ENCODE data around the gene SRMS.

Gene SRMS

DNA sequence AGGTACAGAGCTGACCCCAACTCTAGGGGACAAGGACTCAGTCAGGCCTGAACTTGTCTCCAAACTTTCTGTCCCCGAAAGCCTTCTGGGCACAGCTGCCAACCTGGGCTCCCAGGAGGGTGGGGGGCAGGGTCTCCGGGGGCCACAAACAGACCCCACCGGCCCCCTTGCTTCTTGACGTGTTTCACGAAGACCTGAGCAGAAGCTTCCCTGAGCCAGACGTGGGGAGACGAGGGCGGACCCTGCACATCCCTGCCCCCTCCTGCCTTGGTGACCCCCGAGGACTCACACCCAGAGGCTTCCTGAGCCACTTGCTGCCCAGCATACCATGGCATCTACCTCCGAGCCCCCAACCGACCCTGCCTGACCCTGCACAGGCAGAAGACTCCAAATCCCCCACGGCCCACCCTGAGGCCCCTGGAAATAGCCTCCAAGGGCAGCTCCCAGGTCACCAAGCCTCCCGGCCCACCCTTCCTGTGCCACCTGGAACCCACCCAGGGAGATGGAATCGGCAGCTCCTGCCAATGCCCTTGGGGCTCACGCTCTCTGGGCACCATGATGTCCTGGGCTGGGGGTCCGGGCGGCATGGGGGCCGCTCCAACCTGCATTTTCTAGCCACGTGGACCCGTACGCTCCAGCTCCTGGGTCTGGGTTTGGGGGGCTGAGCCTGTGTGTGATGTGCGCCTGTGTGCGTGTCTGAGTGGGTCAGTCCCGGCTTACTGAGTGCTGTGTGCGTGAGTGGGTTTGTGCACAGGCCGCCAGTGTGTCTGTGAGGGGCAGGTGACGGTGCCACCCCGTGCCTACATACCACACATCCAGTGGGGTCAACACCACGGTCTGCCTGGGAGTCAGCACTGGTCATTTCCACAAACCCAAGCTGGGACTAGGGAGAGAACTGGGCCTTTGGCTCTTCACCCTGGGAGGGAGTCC, 7.8 kb downstream of the SRMS start:
- no peak for DNase-seq (ENCODE audit: low read depth in 1 of 2, low spot score in 1 of 2)

DNA sequence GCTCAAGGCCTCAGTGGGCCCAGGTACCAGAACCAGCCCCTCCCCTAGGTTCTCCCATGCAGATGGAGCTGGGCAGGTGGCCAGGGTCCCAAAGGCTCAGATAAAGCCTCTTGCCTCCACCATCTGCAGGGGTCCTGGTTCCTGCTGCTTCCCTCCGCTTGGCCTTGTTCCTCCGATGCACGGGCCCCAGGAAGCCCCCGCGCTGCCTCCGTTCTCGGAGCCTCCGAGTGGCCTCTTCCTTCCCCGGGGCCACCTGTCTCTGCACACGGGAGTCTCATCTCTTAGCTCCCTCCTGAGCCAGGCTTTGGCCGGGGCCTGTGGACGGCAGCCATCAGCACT, 8.5 kb downstream of the SRMS start:
- no peak for DNase-seq (ENCODE audit: low read depth in 1 of 2, low spot score in 1 of 2)

DNA sequence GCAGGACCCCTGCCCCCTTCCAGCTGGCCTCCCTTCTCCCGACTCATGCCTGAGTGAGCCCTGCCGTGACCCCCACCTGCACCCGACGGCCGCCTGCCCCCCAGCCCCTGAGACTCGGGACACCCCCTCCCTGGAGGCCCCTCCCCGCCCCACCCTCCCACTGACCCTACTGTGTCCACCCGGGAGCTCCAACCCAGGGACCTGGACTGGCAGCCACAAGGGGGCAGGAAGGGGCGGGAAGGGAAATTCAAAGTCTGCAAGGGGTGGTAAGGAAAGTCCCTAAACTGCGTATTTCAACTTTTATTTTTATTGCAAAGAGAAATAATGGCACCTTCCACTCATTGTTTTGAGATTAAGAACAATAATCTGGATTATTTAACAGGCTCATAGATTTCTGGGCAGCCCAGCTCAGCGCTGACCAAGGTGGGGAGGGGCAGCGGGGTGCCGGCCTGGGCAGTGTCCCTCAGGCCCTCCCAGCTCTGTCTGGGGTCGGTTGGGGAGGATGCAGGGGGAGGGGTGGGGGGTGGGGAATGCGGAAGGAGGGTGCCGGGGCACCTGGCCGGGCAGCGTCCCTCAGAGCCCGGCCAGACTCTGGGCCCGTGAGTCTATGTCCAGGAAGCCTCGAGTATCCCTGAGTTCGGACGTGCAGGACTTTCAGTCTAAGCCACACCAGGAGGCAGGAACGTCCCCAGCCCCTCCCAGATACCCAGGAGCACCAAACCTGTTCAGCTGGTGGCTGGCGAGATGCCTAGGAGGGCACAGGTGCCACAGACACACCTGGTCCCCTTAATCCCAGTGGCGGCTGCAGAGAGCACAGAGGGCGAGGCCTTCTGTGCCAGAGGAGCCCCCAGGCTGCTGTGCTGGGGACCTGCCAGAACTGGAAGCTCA, 9.1 kb downstream of the SRMS start:
- DNase-seq (ENCODE audit: low read depth in 1 of 2, low spot score in 1 of 2), result no peak

DNA sequence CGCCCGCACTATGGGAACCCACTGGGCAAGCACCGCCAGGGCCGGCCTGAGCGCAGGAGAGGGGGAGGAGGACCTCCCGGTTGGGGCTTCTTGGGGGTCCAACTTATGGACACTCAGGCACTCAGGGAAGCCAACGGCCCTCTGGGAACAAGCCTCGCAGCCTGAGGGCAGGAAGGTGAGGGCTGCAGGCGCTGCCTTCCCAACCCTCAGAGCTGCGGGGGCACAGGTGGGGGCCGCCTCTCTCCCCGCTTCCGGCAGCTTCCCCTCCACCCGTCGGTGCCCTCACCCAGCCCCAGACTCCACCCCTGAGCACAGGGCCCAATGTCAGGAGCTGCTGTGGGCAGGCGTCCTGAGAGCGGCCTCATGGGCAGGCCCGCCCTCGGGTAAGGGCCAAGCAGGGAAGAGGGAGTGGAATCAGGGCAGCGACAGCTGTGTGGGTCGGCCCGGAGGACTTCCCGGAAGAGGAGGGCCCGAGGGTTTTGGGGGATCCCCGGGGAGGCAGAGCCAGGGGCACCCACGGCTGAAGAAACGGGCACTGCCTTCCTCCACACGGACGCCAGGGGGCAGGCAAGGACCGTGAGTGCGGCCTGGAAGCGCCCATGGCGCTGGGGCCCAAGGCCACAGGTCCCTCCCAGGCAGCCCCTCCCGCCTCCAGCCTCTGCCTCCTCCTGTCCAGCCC, 9.9 kb downstream of the SRMS start:
- peak; percentile 90 to 92 for DNase-seq (ENCODE audit: low read depth in 1 of 2, low spot score in 1 of 2)

DNA sequence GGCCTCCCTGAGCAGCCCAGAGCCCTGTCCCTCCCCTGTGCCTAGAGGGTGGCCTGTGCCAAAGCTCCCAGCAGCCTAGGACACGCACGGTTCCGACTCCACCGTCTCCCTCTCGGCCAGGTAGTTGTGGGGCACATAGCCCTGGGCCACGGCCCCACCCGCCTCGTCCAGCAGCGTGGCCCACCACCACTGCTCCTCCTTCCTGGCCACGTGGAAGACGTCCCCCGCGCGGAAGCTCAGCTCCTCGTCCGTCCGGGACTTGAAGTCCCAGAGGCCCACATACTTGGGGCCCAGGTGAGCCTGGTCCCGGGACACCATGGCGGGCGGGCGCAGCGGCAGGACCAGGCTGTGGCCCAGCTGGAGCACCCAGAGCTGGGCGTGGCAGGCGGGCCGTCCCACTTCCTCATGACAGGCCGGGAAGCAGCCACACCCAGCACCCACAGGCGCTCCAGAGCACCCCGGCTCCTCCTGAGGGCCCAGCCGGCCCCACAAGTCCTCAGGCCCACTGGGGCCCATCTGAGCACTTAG, 10.5 kb downstream of the SRMS start, which contains the start of gene PTK6:
PTK6 (minus strand) TSS at position 380 of the 528 bp plus-strand sequence; CDS start at position 318, 62 bp downstream.
- no peak for DNase-seq (ENCODE audit: low read depth in 1 of 2, low spot score in 1 of 2)

DNA sequence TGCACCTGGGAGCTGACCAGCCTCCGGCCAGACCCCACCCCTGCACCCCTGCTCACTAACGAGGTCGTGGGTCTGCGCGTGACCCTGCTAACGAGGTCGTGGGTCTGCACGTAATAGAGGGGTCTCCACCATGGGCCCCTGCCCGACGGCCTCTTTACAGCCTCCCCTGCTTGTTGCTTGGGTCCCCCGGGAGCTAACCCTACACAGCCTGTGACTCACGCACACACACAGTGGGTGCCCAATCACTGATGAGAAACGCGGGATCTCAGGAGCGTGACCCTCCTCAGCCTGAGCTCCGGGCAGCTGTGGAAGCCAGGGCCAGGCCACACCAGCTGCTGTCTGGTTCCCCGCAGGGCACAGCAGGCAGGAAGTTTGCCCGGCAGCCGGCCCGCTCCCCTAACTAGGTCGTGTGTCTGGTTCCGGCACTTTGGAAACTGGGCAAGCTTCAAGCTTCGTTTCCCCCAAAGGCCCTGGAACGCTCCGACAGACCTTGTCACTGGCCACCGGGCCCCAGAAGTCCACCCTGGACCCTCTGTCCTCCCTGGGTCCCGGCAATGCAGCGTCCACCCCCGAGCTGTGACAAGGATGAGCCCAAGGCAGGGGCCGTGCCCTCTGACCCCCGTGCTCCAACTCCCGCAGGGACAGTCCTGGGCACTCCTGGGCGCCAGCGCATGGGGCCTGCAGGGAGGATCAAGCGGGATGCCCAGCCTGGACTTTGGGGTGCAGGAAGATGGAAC, 11.1 kb downstream of the SRMS start:
- no peak for DNase-seq (ENCODE audit: low read depth in 1 of 2, low spot score in 1 of 2)

DNA sequence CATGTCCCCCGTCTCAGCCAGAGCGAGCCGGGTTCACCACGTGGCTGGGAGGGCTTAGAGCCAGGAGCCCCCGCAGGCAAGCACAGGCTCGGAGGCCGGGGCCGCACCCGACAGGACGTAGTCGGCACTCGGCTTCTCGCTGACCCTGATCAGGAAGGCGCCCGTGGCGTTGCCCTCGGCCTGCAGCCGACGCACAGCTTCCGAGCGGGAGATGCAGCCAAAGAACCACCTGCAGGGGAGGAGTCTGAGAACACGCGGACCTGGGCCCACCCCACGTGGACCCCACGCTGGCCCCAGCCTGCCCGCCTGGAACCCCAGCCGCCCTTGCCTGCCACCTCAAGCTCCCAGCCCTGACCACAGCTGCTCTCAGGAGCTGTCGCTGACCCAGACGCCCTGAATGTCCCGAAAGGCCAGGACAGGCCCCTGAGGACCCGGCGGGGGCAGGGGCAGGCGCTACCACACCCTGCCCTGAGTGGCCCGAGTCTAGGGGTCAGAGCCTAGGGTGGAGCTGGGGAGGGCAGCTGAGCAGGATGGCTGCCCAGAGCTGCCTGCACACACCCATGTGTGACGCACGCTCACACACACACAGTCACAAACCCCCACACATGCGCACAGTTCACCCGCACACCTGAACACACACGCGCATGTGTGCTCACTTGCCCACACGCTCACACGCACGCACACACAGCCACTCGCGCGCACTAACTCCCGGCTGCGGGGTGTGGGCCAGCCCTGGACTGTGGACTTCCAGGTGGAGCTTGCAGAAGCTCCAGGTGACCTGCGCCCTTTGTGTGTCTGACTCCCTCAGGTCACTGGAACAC, 12.5 kb downstream of the SRMS start:
- no peak for DNase-seq (ENCODE audit: low read depth in 1 of 2, low spot score in 1 of 2)

DNA sequence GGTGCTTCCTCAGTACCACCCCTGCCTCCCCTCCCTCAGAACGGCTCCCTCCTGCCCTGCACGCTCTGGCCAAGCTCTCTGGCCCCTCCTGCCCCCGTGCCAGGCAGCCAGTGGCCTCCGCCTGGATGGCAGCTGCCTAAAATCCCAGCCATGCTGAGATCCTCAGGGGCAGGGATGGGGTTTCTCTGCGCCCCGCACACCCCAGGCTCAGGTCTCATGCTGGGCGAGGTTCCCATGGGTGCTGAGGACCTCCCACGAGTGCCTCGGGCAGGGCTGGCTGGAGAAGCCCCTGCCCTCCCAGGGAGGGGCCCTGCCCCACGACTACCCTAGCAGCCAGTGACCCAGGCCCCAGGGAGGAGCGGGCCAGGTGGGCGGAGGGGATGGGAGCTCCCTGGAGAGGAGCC, 13.1 kb downstream of the SRMS start:
- no peak for DNase-seq (ENCODE audit: low read depth in 1 of 2, low spot score in 1 of 2)

DNA sequence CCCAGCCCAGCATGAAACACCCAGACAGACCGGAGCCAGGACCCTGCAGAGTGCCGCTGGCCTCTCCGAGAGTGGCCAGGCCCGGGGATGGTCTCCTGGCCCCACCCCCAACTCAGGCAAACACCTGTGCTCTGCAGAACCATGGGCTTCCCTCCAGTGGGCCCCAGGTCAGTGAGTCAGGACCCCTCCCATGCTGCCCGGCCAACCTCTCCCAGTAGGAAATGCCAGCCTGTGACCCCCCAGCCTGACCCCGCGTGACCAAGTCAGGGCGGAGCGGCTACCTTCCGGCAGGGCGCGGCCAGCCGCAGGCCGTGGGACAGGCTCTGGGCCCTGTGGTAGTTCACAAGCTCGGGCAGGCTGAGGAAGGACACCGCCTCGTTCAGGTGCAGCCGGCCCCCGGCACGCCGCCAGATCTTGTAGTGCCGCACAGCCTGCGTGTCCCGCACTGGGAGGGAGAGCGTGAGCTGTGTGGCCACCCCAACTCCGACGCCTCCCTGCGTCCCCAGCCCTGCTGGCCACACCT, 13.6 kb downstream of the SRMS start:
- DNase-seq (ENCODE audit: low read depth in 1 of 2, low spot score in 1 of 2), result no peak

DNA sequence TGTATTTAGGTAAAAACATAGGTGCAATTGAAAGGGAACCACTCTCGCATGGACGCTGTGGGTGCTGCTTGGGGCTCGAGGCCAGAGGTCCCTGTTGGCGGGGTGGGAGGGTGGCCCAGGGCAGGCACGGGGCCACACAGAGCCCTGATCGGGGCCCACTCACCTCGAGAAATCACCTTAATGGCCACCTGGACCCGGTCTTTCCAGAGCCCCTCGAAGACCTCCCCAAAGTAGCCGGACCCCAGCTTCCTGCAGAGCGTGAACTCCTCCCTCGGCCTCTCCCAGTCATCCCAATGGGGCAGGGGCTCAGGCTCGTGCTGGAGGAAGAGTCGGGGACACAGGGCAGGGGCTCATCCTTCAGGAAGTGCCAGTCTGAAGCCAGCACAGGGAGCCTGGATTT, 14.2 kb downstream of the SRMS start:
- no peak for DNase-seq (ENCODE audit: low read depth in 1 of 2, low spot score in 1 of 2)

DNA sequence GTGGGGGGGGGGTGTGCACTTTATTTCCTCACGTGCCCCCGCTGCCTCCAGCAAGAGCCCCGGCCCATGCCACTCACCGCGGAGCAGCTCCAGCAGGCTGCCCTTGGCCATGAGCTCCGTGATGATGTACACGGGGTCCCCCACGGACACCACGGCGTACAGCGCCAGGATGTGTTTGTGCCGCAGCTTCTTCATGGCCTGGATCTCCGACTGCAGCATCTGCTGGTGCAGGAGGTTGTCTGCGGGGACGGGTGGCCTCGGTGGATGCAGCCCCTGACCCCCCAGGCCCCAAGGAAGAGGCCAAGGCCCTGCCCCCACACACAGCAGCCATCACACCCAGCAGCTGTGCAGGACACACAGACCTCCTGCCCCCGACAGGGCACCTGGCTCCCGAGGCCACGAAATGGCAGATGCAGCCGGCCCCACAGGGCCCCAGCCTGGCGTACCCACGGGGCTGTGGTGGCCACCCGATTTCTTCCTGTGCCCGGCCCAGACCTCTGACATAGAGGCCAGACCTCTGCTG, 15.0 kb downstream of the SRMS start:
- DNase-seq (ENCODE audit: low read depth in 1 of 2, low spot score in 1 of 2), result no peak

DNA sequence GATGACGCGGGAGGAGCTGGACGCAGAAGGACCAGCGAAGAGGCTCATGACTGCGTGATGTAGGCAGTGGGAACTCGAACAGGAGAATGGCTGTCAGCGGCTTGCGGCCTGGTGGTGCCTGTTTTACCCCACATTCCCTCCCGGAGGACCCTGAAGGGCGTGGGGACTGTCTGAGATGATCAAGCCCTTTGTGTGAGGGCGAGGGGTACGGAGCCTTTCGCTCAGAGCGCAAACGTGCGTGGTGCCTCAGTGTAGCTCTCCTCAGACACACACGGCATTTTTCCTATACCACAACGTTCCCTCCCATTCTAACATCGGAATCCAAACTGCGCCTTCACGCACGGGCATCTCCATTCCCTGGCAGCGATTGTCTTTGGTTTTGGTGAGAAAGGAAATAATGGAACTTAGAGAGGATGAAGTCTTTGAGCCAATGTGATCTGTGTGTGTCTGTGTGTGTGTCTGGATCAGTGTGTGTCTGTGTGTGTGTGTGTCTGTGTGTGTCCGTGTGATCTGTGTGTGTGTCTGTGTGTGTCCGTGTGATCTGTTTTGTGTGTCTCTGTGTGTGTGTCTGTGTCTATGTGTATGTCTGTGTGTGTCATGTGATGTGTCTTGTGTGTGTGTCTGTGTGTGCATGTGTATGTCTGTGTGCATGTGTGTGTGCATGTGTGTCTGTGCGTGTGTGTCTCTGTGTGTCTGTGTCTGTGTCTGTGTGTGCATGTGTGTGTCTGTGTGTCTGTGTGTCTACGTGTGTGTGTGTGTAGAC, 15.7 kb downstream of the SRMS start:
- DNase-seq (ENCODE audit: low read depth in 1 of 2, low spot score in 1 of 2), result no peak

DNA sequence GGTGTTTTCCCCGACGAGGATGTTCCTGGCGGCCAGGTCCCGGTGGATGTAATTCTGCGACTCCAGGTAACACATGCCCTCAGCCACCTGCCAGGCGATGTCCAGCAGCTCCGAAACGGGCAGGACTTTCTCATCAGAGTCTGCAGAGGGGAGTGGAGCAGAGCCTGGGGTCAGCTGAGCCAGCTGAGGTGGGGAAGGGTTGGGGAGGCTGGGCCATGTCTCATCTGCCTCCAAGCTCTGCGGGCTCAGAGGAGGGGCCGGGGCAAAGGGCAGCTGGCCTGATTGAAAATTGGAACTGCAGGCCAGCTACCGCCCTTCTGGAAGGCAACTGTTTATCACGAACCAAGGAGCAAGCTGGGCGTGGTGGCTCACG, 16.8 kb downstream of the SRMS start:
- no peak for DNase-seq (ENCODE audit: low read depth in 1 of 2, low spot score in 1 of 2)

DNA sequence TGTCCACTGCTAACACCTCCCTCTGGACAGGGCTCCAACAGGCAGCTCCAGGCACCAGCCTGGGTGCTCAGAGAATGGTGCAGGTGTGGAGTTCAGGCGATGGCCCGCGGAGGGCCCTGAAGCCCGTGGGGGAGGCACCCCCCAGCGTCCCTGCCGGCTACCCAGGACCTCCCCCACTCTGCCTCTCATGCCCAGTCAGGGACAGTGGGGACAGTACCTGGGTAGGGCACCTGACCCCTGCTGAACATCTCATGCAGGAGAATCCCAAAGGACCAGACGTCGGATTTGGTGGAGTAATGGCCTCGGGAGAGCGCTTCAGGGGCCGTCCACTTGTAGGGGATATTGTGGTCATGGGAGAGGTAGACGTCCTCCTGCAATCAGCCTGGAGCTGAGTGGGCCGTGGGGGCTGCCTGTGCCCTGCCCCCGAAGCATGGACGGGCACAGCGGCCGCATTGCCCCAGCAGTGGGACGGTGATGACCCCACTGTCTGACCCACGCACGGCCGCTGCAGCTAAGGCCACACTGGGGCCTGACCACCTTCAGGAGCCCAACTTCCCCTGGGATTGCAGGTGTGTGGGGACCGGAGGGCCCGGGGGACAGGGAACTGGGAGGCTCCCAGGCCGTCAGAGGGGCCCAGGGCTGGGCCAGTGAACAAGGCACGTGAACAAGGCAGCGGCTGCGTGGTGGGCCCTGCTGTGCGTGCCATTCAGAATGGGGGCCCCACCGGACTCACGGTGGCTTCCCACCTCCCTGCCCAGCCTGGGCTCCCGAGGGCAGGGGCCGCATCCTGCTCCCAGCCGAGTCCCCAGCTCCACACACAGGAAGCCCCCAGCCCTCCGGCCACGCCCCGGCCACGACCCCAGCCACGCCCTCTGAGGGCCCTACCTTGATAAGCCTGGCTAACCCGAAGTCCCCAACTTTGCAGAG, 17.4 kb downstream of the SRMS start:
- no peak for DNase-seq (ENCODE audit: low read depth in 1 of 2, low spot score in 1 of 2)

DNA sequence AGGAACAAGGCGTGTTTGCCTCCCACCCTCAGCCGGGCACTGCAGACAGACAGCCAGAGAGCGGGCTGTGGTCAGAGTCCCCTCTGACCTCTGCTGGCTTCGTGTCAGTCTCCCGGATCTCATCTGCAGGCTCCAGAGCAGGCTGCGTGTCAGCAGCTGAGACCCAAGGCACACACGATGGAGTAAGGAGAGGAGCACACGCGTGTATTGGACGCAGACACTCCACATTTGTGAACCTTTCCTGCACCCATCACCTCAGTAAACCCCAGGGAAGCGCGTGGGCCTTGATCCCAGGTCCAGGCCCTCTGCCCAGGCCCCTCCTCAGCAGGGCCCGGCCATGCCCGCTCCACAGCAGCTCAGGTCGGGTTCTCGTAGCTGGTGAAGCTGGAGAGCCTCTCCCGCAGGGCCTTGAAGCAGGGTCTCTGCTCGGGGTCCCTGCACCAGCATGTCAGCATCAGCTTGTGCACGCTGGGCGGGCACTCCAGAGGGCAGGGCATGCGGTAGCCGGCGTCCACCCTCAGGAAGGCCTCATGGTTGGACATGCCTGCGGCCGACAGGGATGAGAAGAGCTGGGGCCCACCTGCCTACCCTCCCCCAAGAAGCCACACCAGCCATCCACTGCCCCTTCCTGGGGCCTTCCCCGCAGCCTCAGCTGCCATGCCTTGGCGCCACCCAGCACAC, 18.2 kb downstream of the SRMS start:
- DNase-seq (ENCODE audit: low read depth in 1 of 2, low spot score in 1 of 2), result no peak

DNA sequence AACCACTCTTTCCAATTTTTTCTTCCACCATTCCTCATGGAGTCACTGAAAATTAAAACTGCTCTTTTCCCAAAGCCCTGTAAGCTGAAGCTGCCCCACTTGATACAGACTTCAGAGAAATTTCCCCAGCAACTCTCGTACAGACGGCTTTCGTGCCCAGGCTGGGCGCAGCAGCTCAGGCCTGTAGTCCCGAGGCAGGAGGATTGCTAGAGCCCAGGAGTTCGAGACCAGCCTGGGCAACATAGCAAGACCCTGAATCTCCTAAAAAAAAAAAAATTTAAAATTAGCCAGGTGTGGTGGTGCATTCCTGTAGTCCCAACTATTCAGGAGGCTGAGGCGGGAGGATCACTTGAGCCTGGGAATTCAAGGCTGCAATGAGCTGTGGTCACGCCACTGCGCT, 20.4 kb downstream of the SRMS start:
- no peak for DNase-seq (ENCODE audit: low read depth in 1 of 2, low spot score in 1 of 2)

DNA sequence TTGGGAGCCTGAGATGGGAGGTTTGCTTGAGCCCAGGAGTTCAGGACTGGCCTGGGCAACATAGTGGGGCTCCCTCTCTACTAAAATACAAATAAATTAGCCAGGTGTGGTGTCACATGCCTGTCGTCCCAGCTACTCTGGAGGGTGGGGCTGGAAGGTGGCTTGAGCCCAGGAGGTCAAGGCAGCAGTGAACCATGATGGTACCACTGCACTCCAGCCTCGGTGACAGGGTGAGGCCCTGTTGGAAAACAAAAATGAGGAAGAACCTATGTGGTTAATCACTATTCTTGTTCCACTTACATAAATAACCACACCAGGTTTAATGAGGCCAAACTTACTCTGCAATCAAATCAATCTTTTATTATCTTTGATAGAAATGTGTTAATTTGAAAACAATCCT, 21.6 kb downstream of the SRMS start:
- no peak for DNase-seq (ENCODE audit: low read depth in 1 of 2, low spot score in 1 of 2)
